Motor neuron (in vitro differentiated cells): ENCODE measurements around the gene PRSS21. TPM values are rescaled to one million over a fixed set of nuclear protein-coding genes. Genes with fewer than 3 reads are reported as not detected.
A peak's percentile ranks its signal among the peaks of the same experiment; 100 is the strongest.

ENCODE experiments used
- ATAC-seq, 8 experiments: fragments of 200-7000 bp; cut with Tn5 transposase; replicated peaks in 6 of 8; 2 replicates each; pipeline ENCODE4 v1.8.0; 2021; ENCODE audit warnings: mild to moderate bottlenecking in 8 of 8, moderate library complexity in 8 of 8
- H3K27ac ChIP-seq, 2 donors: fragments of 250-450 bp; sonication (Bioruptor Pico); 2 replicates each; pipeline ENCODE4 v1.9.0; 2021; ENCODE audit warnings: antibody characterized with exemption in 2 of 2, mild to moderate bottlenecking in 2 of 2, moderate library complexity in 1 of 2
- H3K4me1 ChIP-seq, 2 donors: fragments of 250-450 bp; sonication (Bioruptor Pico); replicated peaks in 1 of 2; 2 replicates each; pipeline ENCODE4 v1.6.1; 2021; ENCODE audit warnings: antibody characterized with exemption in 2 of 2, mild to moderate bottlenecking in 2 of 2, moderate library complexity in 1 of 2
- H3K4me3 ChIP-seq, 5 donors: fragments of 250-450 bp; sonication (Bioruptor Pico); 2 replicates each; pipeline ENCODE4 v1.9.0; 2021; ENCODE audit warnings: antibody characterized with exemption in 5 of 5, mild to moderate bottlenecking in 5 of 5, moderate library complexity in 4 of 5
- WGBS, 10 experiments: fragments of 450-650 bp; shearing (Covaris generic); methylation state at CpG; one replicate each; pipeline ENCODE4 v1.0.0; 2022; 5-methylcytosine and 5-hydroxymethylcytosine counted together
- in situ Hi-C, 9 experiments: fragments of 400-800 bp; cut with MboI; loops; one replicate each; pipeline ENCODE4 v1.15.0; 2021; ENCODE audit warnings: low sequenced_read_pairs in 9 of 9, low pct_unique_long_range_greater_than_20kb in 2 of 9; ENCODE audit not compliant: unreplicated experiment in 9 of 9
- total RNA-seq, 8 experiments: library from RNA; unstranded; fragments of 300-600 nt; gene quantifications; 2 replicates each; pipeline versions ENCODE4 v1.2.3 to v1.2.4, GENCODE V29; 2022

Gene PRSS21
- total RNA-seq, 8 experiments from 2014 or later: 1.5 to 1.8 TPM; not detected in 6

DNA sequence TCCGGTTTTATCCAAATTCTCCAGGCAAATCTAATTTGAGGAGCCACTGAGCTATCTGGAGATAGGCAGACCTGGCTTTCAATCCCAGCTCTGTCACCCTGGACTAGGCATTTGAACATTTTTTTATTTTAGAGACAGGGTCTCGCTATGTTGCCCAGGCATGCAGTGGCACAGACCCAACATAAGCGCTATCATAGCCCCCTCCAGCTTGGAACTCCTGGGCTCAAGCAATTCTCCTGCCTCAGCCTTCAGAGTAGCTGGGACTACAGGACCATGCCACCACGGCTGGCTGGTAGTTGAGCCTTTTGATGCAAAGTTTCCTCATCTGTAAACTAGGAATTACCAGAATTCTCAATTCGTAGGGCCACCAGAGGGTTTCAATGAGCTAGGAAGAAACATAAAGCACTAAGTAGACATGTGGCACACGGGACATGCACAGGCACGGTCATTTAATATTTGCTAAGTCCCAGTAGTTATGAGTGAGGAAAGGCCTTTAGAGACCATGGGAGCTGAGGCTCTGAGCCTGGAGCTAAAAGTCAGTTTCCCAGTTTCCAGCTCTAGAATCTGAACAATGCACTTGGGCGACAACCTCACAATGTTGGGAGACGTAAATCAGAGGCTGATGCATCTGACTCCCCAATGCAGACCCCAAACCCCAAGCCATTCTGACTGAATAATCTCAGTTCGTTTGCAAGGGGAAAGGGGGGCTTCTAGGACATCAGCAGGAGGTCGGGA is 41.1 kb upstream of the PRSS21 start:
- H3K4me3 ChIP-seq: peak overlapping the region; percentile 72 to 97 (median 93)
- no peak for ATAC-seq
- in situ Hi-C loops: no loop called here
- 20 to 100% (median 43%) methylated on average over 1 to 9 of the region's 11 CpGs; no CpG with 5 or more reads in 1 of the 10 experiments for WGBS, 10 experiments
- H3K4me1 ChIP-seq: peaks cover 10 to 14% of the 10 kb centered on the region in 2 donors
- H3K27ac ChIP-seq: peak overlapping the region; percentile 100

DNA sequence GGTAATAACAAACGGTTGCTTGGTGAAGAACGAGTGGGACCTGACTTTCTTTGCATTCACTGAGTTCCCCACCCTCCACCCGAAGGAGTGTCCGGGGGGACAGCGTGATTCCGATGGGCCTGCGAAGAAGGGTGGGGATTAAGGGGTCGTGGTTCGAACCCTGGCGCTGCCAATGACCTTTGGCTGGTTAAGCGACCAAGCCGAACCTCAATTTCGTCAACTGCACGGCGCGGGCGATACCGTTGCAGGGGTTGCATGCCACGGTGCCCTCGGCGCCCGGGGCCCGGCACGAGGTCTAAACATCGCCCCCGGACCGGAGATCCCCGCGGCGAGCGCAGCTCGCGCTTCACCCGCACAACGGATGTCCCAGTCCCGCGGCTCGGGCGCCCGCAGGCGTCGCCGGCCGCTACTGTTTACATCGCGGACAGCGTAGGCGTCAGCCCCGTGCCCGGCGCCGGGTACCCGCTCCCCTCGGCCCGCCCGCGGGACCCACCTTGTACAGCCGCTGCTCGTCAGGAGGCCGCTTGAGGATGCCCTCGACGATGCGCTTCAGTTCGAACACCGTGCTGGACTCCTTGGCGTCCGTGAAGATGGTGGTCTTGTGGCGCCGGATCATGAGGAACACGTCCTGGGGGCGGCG is 40.4 kb upstream of the PRSS21 start:
- peaks cover 10 to 14% of the 10 kb centered on the region in 2 donors for H3K4me1 ChIP-seq
- peak overlapping the region; percentile 72 to 97 (median 93) for H3K4me3 ChIP-seq
- peak overlapping the region; percentile 100 for H3K27ac ChIP-seq
- 0 to 7% (median 0%) methylated on average over 3 to 15 of the region's 72 CpGs; no CpG with 5 or more reads in 7 of the 10 experiments for WGBS, 10 experiments
- ATAC-seq: peak; percentile 10 to 59 (median 52)
- in situ Hi-C loops: no loop called here

DNA sequence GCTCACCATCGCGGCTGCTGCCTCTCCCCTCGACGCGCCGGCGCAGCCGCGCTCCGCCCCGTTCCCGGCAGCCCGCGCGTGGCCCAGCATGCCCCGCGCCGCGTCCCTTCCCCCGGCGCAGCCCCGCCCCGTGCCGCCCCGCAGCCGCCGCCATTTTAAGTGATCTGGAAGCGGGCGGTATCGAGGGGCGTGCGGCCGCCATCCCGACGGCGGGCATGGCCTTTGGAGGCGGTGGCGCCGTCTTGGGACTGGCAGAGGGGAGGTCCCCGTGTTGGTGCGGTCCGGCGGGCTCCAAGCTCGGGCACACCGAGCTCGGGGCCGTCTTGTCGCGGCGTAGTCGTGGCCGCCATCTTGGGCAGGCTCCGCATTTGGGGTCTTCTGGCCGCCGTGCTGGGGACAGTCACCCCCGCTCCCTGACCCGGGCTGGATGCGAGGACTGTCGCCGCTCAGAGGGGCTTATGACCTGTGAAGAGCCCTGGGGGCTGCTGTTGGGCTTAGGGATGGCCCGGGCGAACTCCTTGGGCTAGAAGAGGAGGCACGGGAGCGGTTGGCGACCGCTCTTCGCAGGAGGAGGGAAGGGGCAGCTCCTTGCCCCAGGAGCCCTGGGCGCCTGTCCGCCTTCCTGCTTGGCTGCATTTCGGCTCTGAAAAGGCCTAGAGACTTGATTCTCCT is 39.7 kb upstream of the PRSS21 start, which contains the start of gene ELOB:
Gene ELOB, minus strand, starts transcription at position 50 of the 672 bp plus-strand sequence. Its CDS starts 41 bp downstream, at position 9.
- ATAC-seq: peak; percentile 70 to 90 (median 86)
- Histone ChIP-seq H3K4me1 (peaks cover 10 to 14% of the 10 kb centered on the region in 2 donors), H3K27ac (peak within 1 kb of the TSS; percentile 100), H3K4me3 (peak within 1 kb of the TSS; percentile 72 to 97 (median 93))
- in situ Hi-C loops: no loop called here
- 0 to 6% (median 3%) methylated on average over 2 to 11 of the region's 70 CpGs; no CpG with 5 or more reads in 3 of the 10 experiments for WGBS, 10 experiments

- Histone ChIP-seq H3K4me1 (peaks cover 10 to 14% of the 10 kb centered on the region in 2 donors), H3K27ac (peak overlapping the region; percentile 100), H3K4me3 (peak overlapping the region; percentile 72 to 97 (median 93))
- in situ Hi-C loops: no loop called here
- 0 to 75% (median 12%) methylated on average over 1 to 17 of the region's 27 CpGs for WGBS, 10 experiments
- peak; percentile 6 to 38 (median 18) for ATAC-seq
Measured at GRCh38 chr16:2777903-2778629, 39.0 kb upstream of the PRSS21 start.

GRCh38 chr16:2778630-2778958 is 38.4 kb upstream of the PRSS21 start:
- H3K4me1 ChIP-seq: peaks cover 10 to 14% of the 10 kb centered on the region in 2 donors
- H3K27ac ChIP-seq: peak overlapping the region in 1 of 2 donors; percentile 100
- H3K4me3 ChIP-seq: peak overlapping the region; percentile 72 to 97 (median 93)
- ATAC-seq: no peak
- WGBS, 10 experiments: 96 to 100% (median 100%) methylated on average over 1 to 12 of the region's 12 CpGs; no CpG with 5 or more reads in 5 of the 10 experiments
- in situ Hi-C loops: no loop called here

DNA sequence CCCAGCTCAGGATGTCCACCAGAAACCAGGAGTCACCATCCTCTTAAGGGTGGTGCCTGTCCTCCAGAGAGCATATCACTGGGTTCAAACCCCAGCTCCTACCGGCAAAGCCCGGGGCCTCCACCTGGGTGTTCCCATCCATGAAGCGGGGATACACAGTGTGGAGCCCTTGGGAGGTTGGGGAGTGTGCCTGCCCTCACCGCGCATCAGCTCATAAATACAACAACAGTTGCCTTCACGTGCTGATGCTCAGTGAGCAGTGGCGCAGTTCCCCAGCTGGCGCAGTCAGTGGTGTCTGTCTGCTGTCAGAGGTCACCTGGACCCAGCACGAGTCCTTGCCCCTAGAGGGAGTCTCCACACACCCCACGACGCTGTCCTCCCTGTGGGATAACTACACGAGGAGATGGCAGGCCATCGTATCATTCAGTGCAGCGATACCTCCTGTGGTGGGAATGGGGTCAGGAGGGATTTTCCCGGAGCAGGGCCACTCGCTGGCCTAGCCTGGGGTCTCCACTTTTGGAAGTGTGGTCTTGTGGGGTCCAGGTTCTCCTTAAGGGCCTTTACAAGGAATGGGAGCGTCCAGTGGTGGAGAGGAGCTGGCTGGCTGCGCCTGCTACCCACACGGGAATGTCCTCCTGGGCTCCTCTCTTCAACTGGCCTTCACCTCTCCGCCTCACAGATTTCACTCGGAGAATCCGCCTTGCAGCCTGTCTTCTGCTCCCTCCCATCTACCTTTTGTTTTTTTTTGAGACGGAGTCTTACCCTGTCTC is 37.7 kb upstream of the PRSS21 start:
- H3K4me3 ChIP-seq: no peak overlapping the region
- in situ Hi-C loops: no loop called here
- no peak overlapping the region for H3K27ac ChIP-seq
- 77 to 100% (median 96%) methylated on average over 1 to 8 of the region's 23 CpGs; no CpG with 5 or more reads in 2 of the 10 experiments for WGBS, 10 experiments
- ATAC-seq: no peak
- H3K4me1 ChIP-seq: peaks cover 10 to 14% of the 10 kb centered on the region in 2 donors

- in situ Hi-C loops: no loop called here
- Histone ChIP-seq H3K4me3 (no peak overlapping the region), H3K4me1 (peaks cover 10 to 15% of the 10 kb centered on the region in 2 donors), H3K27ac (no peak overlapping the region)
- WGBS, 10 experiments: 10 to 92% (median 60%) methylated on average over 1 to 8 of the region's 17 CpGs; no CpG with 5 or more reads in 3 of the 10 experiments
- no peak for ATAC-seq
Measured at GRCh38 chr16:2779978-2780898, 36.8 kb upstream of the PRSS21 start.

DNA sequence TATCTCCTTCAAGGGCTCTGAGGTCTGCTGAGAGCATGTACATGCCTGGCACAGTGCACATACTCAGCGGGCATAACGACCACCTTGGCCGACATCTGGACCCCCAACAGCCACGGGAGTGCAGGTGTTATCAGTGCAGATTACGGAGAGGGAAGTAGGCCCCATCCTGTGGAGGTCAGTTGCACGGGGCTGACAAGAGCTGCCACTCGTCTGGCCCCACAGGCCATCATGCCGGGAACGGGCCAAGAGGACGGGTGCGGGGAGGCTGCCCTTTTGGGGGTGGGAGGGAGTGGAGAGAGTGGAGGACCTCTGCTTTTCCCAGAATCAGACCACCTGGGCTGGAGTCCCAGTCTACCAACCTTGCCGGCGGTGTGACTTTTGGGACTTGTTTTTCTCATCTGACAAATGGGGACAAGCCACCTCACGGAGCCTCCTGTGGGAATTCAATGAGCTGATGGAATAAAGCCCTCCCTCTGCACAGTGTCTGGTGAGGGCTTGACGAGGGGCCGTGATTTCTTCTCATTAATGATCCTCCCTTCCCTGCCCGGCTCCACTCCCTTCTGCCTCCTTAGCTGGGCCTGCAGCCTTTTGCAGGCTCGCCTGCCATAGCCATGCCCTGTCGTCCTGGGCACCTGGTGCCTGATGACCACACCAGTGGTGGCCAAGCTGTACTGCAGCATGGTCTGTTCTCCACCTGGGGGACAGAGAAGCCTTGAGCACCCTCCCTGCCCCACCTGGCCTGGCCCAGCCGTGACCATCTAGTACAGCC is 34.3 kb upstream of the PRSS21 start:
- ATAC-seq: no peak
- H3K27ac ChIP-seq: no peak overlapping the region
- H3K4me3 ChIP-seq: no peak overlapping the region
- WGBS, 10 experiments: 67 to 100% (median 86%) methylated on average over 2 to 9 of the region's 20 CpGs; no CpG with 5 or more reads in 3 of the 10 experiments
- in situ Hi-C loops: no loop called here
- H3K4me1 ChIP-seq: peaks cover 6 to 9% of the 10 kb centered on the region in 2 donors

- Histone ChIP-seq H3K4me1 (peaks cover 0 to 4% of the 10 kb centered on the region in 2 donors), H3K4me3 (no peak overlapping the region), H3K27ac (no peak overlapping the region)
- no peak for ATAC-seq
- WGBS, 10 experiments: 50 to 87% (median 73%) methylated on average over 1 to 10 of the region's 15 CpGs; no CpG with 5 or more reads in 2 of the 10 experiments
- in situ Hi-C loops: no loop called here
Measured at GRCh38 chr16:2783581-2784357, 33.3 kb upstream of the PRSS21 start.
